Measurements from ENCODE around the gene SLC2A9.

DNA sequence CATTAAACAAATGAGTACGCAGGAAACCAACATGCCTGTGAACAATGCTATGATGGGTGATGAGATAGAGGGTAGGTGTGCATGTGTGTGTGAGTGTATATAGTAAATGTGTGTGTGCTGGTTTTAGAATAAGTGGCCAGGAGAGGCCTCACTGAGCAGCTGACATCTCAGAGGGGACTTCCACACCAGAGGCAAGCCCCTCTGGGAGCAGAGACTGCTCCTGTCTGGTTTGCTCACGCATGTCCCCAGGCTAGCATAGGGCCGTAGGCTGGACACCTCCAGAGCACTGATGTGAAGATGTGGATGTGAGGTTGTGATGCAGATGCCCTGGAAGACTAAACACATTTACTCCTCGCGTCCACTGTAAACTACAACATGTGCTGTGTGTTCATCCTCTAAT, 135.3 kb downstream of the SLC2A9 start:
- TF ChIP-seq, protein P1, sequence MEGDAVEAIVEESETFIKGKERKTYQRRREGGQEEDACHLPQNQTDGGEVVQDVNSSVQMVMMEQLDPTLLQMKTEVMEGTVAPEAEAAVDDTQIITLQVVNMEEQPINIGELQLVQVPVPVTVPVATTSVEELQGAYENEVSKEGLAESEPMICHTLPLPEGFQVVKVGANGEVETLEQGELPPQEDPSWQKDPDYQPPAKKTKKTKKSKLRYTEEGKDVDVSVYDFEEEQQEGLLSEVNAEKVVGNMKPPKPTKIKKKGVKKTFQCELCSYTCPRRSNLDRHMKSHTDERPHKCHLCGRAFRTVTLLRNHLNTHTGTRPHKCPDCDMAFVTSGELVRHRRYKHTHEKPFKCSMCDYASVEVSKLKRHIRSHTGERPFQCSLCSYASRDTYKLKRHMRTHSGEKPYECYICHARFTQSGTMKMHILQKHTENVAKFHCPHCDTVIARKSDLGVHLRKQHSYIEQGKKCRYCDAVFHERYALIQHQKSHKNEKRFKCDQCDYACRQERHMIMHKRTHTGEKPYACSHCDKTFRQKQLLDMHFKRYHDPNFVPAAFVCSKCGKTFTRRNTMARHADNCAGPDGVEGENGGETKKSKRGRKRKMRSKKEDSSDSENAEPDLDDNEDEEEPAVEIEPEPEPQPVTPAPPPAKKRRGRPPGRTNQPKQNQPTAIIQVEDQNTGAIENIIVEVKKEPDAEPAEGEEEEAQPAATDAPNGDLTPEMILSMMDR (IDR thresholded peaks at IDR 0.05) = no peak
- no peak for TF ChIP-seq POLR2A (IDR thresholded peaks at IDR 0.05)
- TF ChIP-seq POLR2AphosphoS5 (IDR thresholded peaks at IDR 0.05) = no peak
